Prostate gland (tissue), 2 donors: ENCODE data around the gene IER3IP1. TPM values are rescaled to one million over a fixed set of nuclear protein-coding genes. Genes with fewer than 3 reads are reported as not detected.
"Not testable (repeated sequence)": the region's sequence is repeated elsewhere in the genome, so short reads cannot be mapped to it uniquely, and the experiment has no call there.

Experiments
- DNase-seq: peaks from one replicate; pipeline ENCODE4 v3.0.0-alpha.2; 2019; ENCODE audit warnings: low spot score
- H3K27ac ChIP-seq, 2 donors: fragments of 200-600 bp; sonication (generic); 2 replicates each; pipeline ENCODE4 v1.5.1; 2017 to 2019
- H3K27me3 ChIP-seq: fragments of 200-600 bp; sonication (generic); replicated peaks from 2 replicates; pipeline ENCODE4 v1.5.1; 2019; ENCODE audit not compliant: insufficient read depth
- H3K36me3 ChIP-seq, 2 donors: fragments of 200-600 bp; sonication (generic); 1 replicate in 1 of 2; 2 replicates in 1 of 2; pipeline versions ENCODE4 v1.5.1 to v1.8.1; 2017 to 2019
- H3K4me1 ChIP-seq: fragments of 200-600 bp; sonication (generic); replicated peaks from 2 replicates; pipeline ENCODE4 v1.5.1; 2019
- H3K4me3 ChIP-seq, 2 donors: fragments of 200-600 bp; sonication (generic); 2 replicates each; pipeline ENCODE4 v1.5.1; 2017 to 2019
- H3K9me3 ChIP-seq: fragments of 200-600 bp; sonication (generic); 2 replicates; pipeline ENCODE4 v1.5.1; 2017
- POLR2A ChIP-seq: fragments of 450-650 bp; IDR thresholded peaks from one replicate; pipeline ENCODE4 v1.6.1; 2016; ENCODE audit warnings: antibody characterized with exemption, mild to moderate bottlenecking
- POLR2AphosphoS5 ChIP-seq: sonication (generic); formaldehyde crosslinking; IDR thresholded peaks from one replicate; pipeline ENCODE4 v1.6.1; 2017; ENCODE audit warnings: antibody characterized with exemption
- WGBS: methylation state at CpG from one replicate; pipeline ENCODE4 v1.1.5; 2018; 5-methylcytosine and 5-hydroxymethylcytosine counted together
- intact Hi-C: fragments of 100-400 bp; cut with DNase I; formaldehyde crosslinking; loops from one replicate; pipeline ENCODE4 v1.14.2; 2022
- total RNA-seq, 2 donors: library from RNA; depleted of rRNA; stranded (reverse); fragments of >200 nt; gene quantifications; one replicate each; pipeline ENCODE4 v1.1.0, GENCODE V29; 2016
- TF ChIP-seq, protein P1 (sequence below), 4 experiments: fragments of 200-600 bp in 2 of 4; fragments of 450-650 bp in 2 of 4; sonication (generic) in 2 of 4; IDR thresholded peaks; 1 replicate in 3 of 4; 2 replicates in 1 of 4; pipeline ENCODE4 v1.5.1; 2016 to 2019; ENCODE audit warnings: antibody characterized with exemption in 4 of 4, mild to moderate bottlenecking in 2 of 4, moderate library complexity in 2 of 4

The IER3IP1 gene
- total RNA-seq, 2 donors from 2014 or later = 8.4 to 15.8 TPM

GRCh38 chr18:47163241-47163640, 12.9 kb downstream of the IER3IP1 start:
- Histone ChIP-seq H3K27ac (no peak overlapping the region), H3K4me1 (no peaks in the 10 kb centered on the region), H3K27me3 (no peaks in the 10 kb centered on the region), H3K36me3 (no peaks in the 10 kb centered on the region), H3K4me3 (no peak overlapping the region), H3K9me3 (no peaks in the 10 kb centered on the region)
- DNase-seq = no peak
- intact Hi-C loops = no loop called here
- 93% methylated on average over 5 of the region's 5 CpGs for WGBS
- TF ChIP-seq POLR2AphosphoS5 (no peak), POLR2A (no peak)
- TF ChIP-seq, protein P1, sequence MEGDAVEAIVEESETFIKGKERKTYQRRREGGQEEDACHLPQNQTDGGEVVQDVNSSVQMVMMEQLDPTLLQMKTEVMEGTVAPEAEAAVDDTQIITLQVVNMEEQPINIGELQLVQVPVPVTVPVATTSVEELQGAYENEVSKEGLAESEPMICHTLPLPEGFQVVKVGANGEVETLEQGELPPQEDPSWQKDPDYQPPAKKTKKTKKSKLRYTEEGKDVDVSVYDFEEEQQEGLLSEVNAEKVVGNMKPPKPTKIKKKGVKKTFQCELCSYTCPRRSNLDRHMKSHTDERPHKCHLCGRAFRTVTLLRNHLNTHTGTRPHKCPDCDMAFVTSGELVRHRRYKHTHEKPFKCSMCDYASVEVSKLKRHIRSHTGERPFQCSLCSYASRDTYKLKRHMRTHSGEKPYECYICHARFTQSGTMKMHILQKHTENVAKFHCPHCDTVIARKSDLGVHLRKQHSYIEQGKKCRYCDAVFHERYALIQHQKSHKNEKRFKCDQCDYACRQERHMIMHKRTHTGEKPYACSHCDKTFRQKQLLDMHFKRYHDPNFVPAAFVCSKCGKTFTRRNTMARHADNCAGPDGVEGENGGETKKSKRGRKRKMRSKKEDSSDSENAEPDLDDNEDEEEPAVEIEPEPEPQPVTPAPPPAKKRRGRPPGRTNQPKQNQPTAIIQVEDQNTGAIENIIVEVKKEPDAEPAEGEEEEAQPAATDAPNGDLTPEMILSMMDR (IDR thresholded peaks at IDR 0.05) = no peak

DNA sequence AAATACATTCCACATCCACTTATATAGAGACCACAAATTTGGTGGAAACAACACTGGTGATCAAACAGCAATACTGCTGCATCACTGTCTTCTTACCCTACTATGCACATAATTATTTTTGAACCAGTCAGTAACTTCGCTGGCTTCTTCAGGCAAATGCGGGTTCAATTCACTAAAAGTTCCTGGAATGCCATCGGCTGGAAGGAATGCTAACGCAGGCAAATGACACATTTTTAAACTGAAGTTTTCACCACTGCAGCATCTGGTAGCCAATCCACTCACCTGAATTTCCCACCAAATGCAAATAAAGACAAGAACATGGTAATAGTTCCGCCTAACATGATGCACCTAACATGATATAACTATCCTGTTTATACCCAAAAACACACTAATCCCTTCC, 15.9 kb downstream of the IER3IP1 start:
- Histone ChIP-seq H3K27ac (no peak overlapping the region), H3K4me1 (no peaks in the 10 kb centered on the region), H3K4me3 (no peak overlapping the region), H3K36me3 (no peaks in the 10 kb centered on the region), H3K9me3 (no peaks in the 10 kb centered on the region), H3K27me3 (no peaks in the 10 kb centered on the region)
- no peak for TF ChIP-seq POLR2AphosphoS5
- TF ChIP-seq, protein P1 (IDR thresholded peaks at IDR 0.05) = no peak
- TF ChIP-seq POLR2A = no peak
- 91% methylated on average over 5 of the region's 5 CpGs for WGBS
- no peak for DNase-seq
- intact Hi-C loops = no loop called here

DNA sequence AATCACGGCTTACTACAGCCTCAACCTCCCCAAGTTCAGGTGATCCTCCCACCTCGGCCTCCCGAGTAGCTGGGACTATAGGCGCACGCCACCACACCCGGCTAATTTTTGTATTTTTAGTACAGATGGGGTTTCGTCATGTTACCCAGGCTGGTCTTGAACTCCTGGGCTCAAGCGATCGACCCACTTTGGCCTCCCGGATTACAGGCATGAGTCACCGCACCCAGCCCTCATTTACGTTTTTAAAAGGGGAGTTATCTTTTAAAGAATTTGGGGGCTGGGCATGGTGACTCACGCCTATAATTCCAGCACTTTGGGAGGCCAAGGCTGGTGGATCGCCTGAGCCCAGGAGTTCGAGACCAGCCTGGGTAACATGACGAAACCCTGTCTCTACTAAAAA, 17.8 kb downstream of the IER3IP1 start:
- H3K36me3 ChIP-seq, H3K27ac ChIP-seq, H3K9me3 ChIP-seq, DNase-seq, H3K4me1 ChIP-seq, H3K4me3 ChIP-seq, H3K27me3 ChIP-seq, intact Hi-C loops: not testable (repeated sequence)
- 93% methylated on average over 16 of the region's 16 CpGs for WGBS

DNA sequence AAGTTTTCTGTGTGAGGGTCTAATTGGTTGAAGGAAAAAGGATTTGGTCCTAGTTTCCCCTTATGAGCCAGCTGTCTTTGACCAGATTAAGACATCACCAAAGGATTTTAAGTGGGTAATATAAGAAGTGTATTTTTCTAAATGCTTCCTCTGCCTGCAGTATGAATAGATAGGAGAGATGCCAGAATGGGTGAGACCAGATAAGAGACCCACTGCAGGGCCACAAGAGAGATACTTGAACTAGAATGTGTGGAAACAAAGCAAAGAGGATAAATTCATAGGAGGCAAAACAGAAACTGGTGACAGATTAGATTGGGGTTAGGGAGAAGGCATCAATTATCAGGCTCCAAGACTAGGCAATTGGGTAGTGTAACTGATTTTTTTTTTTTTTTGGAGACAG, 24.7 kb downstream of the IER3IP1 start:
- Histone ChIP-seq H3K27me3 (no peaks in the 10 kb centered on the region), H3K4me1 (peaks cover 3% of the 10 kb centered on the region), H3K4me3 (no peak overlapping the region), H3K36me3 (peaks cover 0 to 3% of the 10 kb centered on the region in 2 donors), H3K27ac (no peak overlapping the region), H3K9me3 (no peaks in the 10 kb centered on the region)
- intact Hi-C loops = loop anchor here (2.0 kb wide), 1 partner anchor 25 kb away; the partner anchor contains the start of gene IER3IP1
- TF ChIP-seq, protein P1 (IDR thresholded peaks at IDR 0.05) = no peak
- TF ChIP-seq POLR2AphosphoS5 (no peak), POLR2A (no peak)
- no peak for DNase-seq

GRCh38 chr18:47150824-47151366, 25.3 kb downstream of the IER3IP1 start:
- intact Hi-C loops = loop anchor here (2.0 kb wide), 1 partner anchor 26 kb away; the partner anchor contains the start of gene IER3IP1
- no peak for DNase-seq
- peak overlapping the region; percentile 86 to 88 for H3K27ac ChIP-seq
- no peak for TF ChIP-seq POLR2AphosphoS5
- TF ChIP-seq POLR2A = no peak
- TF ChIP-seq, protein P1 (IDR thresholded peaks at IDR 0.05) = no peak
- no peaks in the 10 kb centered on the region for H3K9me3 ChIP-seq
- peaks cover 3% of the 10 kb centered on the region for H3K4me1 ChIP-seq
- peaks cover 0 to 3% of the 10 kb centered on the region in 2 donors for H3K36me3 ChIP-seq
- WGBS = 7% methylated on average over 13 of the region's 13 CpGs
- peak overlapping the region; percentile 67 to 77 for H3K4me3 ChIP-seq
- no peaks in the 10 kb centered on the region for H3K27me3 ChIP-seq
